HEK293 (cell line): Measurements from ENCODE around the gene CHRDL1.

Experiments used
- KLF16 ChIP-seq: fragments of 450-650 bp; formaldehyde crosslinking; IDR thresholded peaks from 2 replicates; pipeline ENCODE4 v1.5.1; 2017; ENCODE audit warnings: missing biosample characterization, missing genetic modification characterization
- MEIS1 ChIP-seq: sonication (generic); formaldehyde crosslinking; IDR thresholded peaks from 2 replicates; pipeline ENCODE4 v1.8.1; 2022; ENCODE audit warnings: missing genetic modification reagents, mild to moderate bottlenecking, borderline replicate concordance
- PRDM1 ChIP-seq: fragments of 450-650 bp; formaldehyde crosslinking; IDR thresholded peaks from 2 replicates; pipeline ENCODE4; 2016; ENCODE audit warnings: missing biosample characterization, missing genetic modification characterization
- ZNF221 ChIP-seq: fragments of 450-650 bp; formaldehyde crosslinking; IDR thresholded peaks from 2 replicates; pipeline ENCODE4 v1.5.1; 2017; ENCODE audit warnings: missing biosample characterization, missing genetic modification characterization, borderline replicate concordance
- ZNF292 ChIP-seq: fragments of 450-650 bp; formaldehyde crosslinking; IDR thresholded peaks from 2 replicates; pipeline ENCODE4 v1.5.1; 2016; ENCODE audit warnings: low read depth, missing biosample characterization, missing genetic modification characterization, borderline replicate concordance
- ZNF501 ChIP-seq: fragments of 450-650 bp; formaldehyde crosslinking; IDR thresholded peaks from 2 replicates; pipeline ENCODE4 v1.5.1; 2016; ENCODE audit warnings: missing biosample characterization, missing genetic modification characterization
- ZNF548 ChIP-seq: fragments of 450-650 bp; formaldehyde crosslinking; IDR thresholded peaks from 2 replicates; pipeline ENCODE4 v1.5.1; 2016; ENCODE audit warnings: missing biosample characterization, missing genetic modification characterization
- ZNF704 ChIP-seq: fragments of 450-650 bp; formaldehyde crosslinking; IDR thresholded peaks from 2 replicates; pipeline ENCODE4 v1.5.1; 2016; ENCODE audit warnings: missing biosample characterization, missing genetic modification characterization
- TF ChIP-seq, protein P1 (sequence below): fragments of 450-650 bp; formaldehyde crosslinking; IDR thresholded peaks from 2 replicates; pipeline ENCODE4 v1.5.1; 2016; ENCODE audit warnings: missing biosample characterization, missing genetic modification characterization
- TF ChIP-seq, protein P2 (sequence below): fragments of 450-650 bp; formaldehyde crosslinking; IDR thresholded peaks from 2 replicates; pipeline ENCODE4 v1.5.1; 2016; ENCODE audit warnings: missing biosample characterization, missing genetic modification characterization
- TF ChIP-seq, protein P3 (sequence below): fragments of 450-650 bp; formaldehyde crosslinking; IDR thresholded peaks from 2 replicates; pipeline ENCODE4 v1.5.1; 2016; ENCODE audit warnings: missing biosample characterization, missing genetic modification characterization
- TF ChIP-seq, protein P4 (sequence below): fragments of 450-650 bp; formaldehyde crosslinking; conservative IDR thresholded peaks from 2 replicates; pipeline ENCODE4 v1.5.1; 2016; ENCODE audit warnings: low read depth, missing biosample characterization, missing genetic modification characterization

DNA sequence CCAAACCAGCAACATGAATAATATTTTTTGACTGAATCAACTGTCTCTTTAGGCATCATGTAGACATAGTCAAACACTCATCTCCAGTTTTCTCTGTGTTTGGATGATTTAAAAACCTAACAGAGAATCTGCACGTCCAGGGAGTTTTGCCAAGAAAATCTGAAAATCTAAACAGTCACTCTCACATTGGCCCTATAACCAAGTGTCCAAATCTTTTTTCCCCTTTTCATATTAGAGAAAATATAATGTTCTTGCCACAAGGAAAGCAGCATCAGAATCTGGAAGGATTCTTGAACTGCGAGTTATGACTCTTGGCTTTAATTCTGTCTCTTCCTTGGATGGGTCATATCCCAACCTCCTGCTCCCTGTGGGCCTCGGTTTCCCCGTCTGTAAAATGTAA lies 8.8 kb upstream of the CHRDL1 start:
- TF ChIP-seq, protein P1, sequence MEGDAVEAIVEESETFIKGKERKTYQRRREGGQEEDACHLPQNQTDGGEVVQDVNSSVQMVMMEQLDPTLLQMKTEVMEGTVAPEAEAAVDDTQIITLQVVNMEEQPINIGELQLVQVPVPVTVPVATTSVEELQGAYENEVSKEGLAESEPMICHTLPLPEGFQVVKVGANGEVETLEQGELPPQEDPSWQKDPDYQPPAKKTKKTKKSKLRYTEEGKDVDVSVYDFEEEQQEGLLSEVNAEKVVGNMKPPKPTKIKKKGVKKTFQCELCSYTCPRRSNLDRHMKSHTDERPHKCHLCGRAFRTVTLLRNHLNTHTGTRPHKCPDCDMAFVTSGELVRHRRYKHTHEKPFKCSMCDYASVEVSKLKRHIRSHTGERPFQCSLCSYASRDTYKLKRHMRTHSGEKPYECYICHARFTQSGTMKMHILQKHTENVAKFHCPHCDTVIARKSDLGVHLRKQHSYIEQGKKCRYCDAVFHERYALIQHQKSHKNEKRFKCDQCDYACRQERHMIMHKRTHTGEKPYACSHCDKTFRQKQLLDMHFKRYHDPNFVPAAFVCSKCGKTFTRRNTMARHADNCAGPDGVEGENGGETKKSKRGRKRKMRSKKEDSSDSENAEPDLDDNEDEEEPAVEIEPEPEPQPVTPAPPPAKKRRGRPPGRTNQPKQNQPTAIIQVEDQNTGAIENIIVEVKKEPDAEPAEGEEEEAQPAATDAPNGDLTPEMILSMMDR (tag by site-specific recombination) = no peak
- TF ChIP-seq MEIS1 (CRISPR knock-in tag) (no peak), ZNF221 (no peak), ZNF704 (tag by site-specific recombination) (no peak), ZNF548 (no peak), KLF16 (tag by site-specific recombination) (no peak), ZNF501 (tag by site-specific recombination) (no peak), PRDM1 (tag by site-specific recombination) (no peak), ZNF292 (no peak)
- TF ChIP-seq, protein P2, sequence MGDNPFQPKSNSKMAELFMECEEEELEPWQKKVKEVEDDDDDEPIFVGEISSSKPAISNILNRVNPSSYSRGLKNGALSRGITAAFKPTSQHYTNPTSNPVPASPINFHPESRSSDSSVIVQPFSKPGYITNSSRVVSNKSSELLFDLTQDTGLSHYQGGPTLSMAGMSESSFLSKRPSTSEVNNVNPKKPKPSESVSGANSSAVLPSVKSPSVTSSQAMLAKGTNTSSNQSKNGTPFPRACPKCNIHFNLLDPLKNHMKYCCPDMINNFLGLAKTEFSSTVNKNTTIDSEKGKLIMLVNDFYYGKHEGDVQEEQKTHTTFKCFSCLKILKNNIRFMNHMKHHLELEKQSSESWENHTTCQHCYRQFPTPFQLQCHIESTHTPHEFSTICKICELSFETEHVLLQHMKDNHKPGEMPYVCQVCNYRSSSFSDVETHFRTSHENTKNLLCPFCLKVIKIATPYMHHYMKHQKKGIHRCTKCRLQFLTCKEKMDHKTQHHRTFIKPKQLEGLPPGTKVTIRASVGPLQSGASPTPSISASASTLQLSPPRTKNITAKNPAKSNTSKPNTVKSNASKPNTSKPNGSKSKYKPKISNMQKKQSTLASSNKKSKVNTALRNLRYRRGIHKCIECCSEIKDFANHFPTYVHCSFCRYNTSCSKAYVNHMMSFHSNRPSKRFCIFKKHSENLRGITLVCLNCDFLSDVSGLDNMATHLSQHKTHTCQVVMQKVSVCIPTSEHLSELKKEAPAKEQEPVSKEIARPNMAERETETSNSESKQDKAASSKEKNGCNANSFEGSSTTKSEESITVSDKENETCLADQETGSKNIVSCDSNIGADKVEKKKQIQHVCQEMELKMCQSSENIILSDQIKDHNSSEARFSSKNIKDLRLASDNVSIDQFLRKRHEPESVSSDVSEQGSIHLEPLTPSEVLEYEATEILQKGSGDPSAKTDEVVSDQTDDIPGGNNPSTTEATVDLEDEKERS (tag by site-specific recombination) = no peak
- TF ChIP-seq, protein P3, sequence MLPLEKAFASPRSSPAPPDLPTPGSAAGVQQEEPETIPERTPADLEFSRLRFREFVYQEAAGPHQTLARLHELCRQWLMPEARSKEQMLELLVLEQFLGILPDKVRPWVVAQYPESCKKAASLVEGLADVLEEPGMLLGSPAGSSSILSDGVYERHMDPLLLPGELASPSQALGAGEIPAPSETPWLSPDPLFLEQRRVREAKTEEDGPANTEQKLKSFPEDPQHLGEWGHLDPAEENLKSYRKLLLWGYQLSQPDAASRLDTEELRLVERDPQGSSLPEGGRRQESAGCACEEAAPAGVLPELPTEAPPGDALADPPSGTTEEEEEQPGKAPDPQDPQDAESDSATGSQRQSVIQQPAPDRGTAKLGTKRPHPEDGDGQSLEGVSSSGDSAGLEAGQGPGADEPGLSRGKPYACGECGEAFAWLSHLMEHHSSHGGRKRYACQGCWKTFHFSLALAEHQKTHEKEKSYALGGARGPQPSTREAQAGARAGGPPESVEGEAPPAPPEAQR (tag by site-specific recombination) = no peak
- TF ChIP-seq, protein P4, sequence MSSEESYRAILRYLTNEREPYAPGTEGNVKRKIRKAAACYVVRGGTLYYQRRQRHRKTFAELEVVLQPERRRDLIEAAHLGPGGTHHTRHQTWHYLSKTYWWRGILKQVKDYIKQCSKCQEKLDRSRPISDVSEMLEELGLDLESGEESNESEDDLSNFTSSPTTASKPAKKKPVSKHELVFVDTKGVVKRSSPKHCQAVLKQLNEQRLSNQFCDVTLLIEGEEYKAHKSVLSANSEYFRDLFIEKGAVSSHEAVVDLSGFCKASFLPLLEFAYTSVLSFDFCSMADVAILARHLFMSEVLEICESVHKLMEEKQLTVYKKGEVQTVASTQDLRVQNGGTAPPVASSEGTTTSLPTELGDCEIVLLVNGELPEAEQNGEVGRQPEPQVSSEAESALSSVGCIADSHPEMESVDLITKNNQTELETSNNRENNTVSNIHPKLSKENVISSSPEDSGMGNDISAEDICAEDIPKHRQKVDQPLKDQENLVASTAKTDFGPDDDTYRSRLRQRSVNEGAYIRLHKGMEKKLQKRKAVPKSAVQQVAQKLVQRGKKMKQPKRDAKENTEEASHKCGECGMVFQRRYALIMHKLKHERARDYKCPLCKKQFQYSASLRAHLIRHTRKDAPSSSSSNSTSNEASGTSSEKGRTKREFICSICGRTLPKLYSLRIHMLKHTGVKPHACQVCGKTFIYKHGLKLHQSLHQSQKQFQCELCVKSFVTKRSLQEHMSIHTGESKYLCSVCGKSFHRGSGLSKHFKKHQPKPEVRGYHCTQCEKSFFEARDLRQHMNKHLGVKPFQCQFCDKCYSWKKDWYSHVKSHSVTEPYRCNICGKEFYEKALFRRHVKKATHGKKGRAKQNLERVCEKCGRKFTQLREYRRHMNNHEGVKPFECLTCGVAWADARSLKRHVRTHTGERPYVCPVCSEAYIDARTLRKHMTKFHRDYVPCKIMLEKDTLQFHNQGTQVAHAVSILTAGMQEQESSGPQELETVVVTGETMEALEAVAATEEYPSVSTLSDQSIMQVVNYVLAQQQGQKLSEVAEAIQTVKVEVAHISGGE (tag by site-specific recombination) = no peak
